DND-41 (cell line): ENCODE data around the gene LY6G6C.

Experiments
- ATAC-seq: fragments of 200-7000 bp; cut with Tn5 transposase; 3 replicates; pipeline ENCODE4 v1.9.1; 2021; ENCODE audit warnings: low read depth; ENCODE audit not compliant: insufficient read depth
- DNase-seq: peaks from one replicate; pipeline ENCODE4 v3.0.0-alpha.2; 2020
- H2AFZ ChIP-seq: 2 replicates; pipeline ENCODE4 v1.6.0; 2012; ENCODE audit warnings: low read depth, low read length
- H3K27ac ChIP-seq: 2 replicates; pipeline ENCODE4 v1.5.1; 2012; ENCODE audit warnings: low read length, inconsistent platforms
- H3K27me3 ChIP-seq: fragments of 200-600 bp; sonication (generic); 2 replicates; pipeline ENCODE4 v1.6.0; 2012; ENCODE audit warnings: low read length, mild to moderate bottlenecking, inconsistent platforms; ENCODE audit not compliant: insufficient read depth, poor library complexity
- H3K36me3 ChIP-seq: 2 replicates; pipeline ENCODE4 v1.5.1; 2012; ENCODE audit warnings: low read length, inconsistent platforms; ENCODE audit not compliant: insufficient read depth
- H3K4me1 ChIP-seq: 2 replicates; pipeline ENCODE4 v1.5.1; 2012; ENCODE audit warnings: mild to moderate bottlenecking, low read length; ENCODE audit not compliant: insufficient read depth
- H3K4me2 ChIP-seq: 2 replicates; pipeline ENCODE4 v1.6.0; 2012; ENCODE audit warnings: mild to moderate bottlenecking, moderate library complexity, low read length, inconsistent platforms; ENCODE audit not compliant: insufficient read depth
- H3K4me3 ChIP-seq, 2 experiments: fragments of 200-600 bp in 1 of 2; shearing (Covaris generic) in 1 of 2; 2 replicates each; pipeline ENCODE4 v1.5.1; 2012 to 2016; ENCODE audit warnings: inconsistent platforms in 2 of 2, low read length in 2 of 2, mild to moderate bottlenecking in 2 of 2, low read depth in 1 of 2, moderate library complexity in 1 of 2
- H3K79me2 ChIP-seq: 2 replicates; pipeline ENCODE4 v1.6.0; 2012; ENCODE audit warnings: low read length, inconsistent platforms; ENCODE audit not compliant: insufficient read depth
- H3K9ac ChIP-seq: 2 replicates; pipeline ENCODE4 v1.6.0; 2012; ENCODE audit warnings: low read depth, mild to moderate bottlenecking, inconsistent platforms, low read length, moderate library complexity
- H3K9me3 ChIP-seq: 2 replicates; pipeline ENCODE4 v1.5.1; 2012; ENCODE audit warnings: low read length, moderate library complexity, mild to moderate bottlenecking, inconsistent platforms; ENCODE audit not compliant: insufficient read depth, severe bottlenecking
- H4K20me1 ChIP-seq: 2 replicates; pipeline ENCODE4 v1.6.0; 2012; ENCODE audit warnings: low read length; ENCODE audit not compliant: insufficient read depth
- EZH2 ChIP-seq: IDR thresholded peaks from 3 replicates; pipeline ENCODE4 v1.6.1; 2012; ENCODE audit warnings: borderline replicate concordance, low read depth, mild to moderate bottlenecking, moderate library complexity, low read length, inconsistent platforms; ENCODE audit not compliant: severe bottlenecking
- TF ChIP-seq, protein P1 (sequence below): IDR thresholded peaks from 2 replicates; pipeline ENCODE4 v1.5.1; 2012; ENCODE audit warnings: borderline replicate concordance, low read length, moderate library complexity, mild to moderate bottlenecking; ENCODE audit not compliant: poor library complexity, severe bottlenecking; ENCODE audit errors: extremely low read depth

LY6G6C gene

GRCh38 chr6:31722173-31722572, 627 bp upstream of the LY6G6C start:
- Histone ChIP-seq H3K4me3 (no peak overlapping the region), H3K27me3 (no peaks in the 10 kb centered on the region), H3K27ac (no peak overlapping the region), H3K36me3 (peaks cover 7% of the 10 kb centered on the region), H3K9me3 (no peaks in the 10 kb centered on the region), H4K20me1 (no peaks in the 10 kb centered on the region), H3K4me1 (peaks cover 4% of the 10 kb centered on the region), H3K9ac (no peak overlapping the region), H3K4me2 (no peak overlapping the region), H2AFZ (no peak overlapping the region), H3K79me2 (no peaks in the 10 kb centered on the region)
- no peak for DNase-seq
- ATAC-seq: no peak
- TF ChIP-seq, protein P1, sequence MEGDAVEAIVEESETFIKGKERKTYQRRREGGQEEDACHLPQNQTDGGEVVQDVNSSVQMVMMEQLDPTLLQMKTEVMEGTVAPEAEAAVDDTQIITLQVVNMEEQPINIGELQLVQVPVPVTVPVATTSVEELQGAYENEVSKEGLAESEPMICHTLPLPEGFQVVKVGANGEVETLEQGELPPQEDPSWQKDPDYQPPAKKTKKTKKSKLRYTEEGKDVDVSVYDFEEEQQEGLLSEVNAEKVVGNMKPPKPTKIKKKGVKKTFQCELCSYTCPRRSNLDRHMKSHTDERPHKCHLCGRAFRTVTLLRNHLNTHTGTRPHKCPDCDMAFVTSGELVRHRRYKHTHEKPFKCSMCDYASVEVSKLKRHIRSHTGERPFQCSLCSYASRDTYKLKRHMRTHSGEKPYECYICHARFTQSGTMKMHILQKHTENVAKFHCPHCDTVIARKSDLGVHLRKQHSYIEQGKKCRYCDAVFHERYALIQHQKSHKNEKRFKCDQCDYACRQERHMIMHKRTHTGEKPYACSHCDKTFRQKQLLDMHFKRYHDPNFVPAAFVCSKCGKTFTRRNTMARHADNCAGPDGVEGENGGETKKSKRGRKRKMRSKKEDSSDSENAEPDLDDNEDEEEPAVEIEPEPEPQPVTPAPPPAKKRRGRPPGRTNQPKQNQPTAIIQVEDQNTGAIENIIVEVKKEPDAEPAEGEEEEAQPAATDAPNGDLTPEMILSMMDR: no peak
- no peak for TF ChIP-seq EZH2

GRCh38 chr6:31720196-31720770, 1.3 kb downstream of the LY6G6C start:
- no peaks in the 10 kb centered on the region for H3K9me3 ChIP-seq
- H3K4me3 ChIP-seq: no peak overlapping the region
- no peak overlapping the region for H2AFZ ChIP-seq
- H4K20me1 ChIP-seq: no peaks in the 10 kb centered on the region
- H3K4me1 ChIP-seq: peaks cover 4% of the 10 kb centered on the region
- no peaks in the 10 kb centered on the region for H3K79me2 ChIP-seq
- no peaks in the 10 kb centered on the region for H3K27me3 ChIP-seq
- no peak for ATAC-seq
- H3K36me3 ChIP-seq: no peaks in the 10 kb centered on the region
- TF ChIP-seq EZH2: no peak
- TF ChIP-seq, protein P1: no peak
- H3K9ac ChIP-seq: no peak overlapping the region
- no peak overlapping the region for H3K27ac ChIP-seq
- DNase-seq: no peak
- no peak overlapping the region for H3K4me2 ChIP-seq

- TF ChIP-seq, protein P1: no peak
- TF ChIP-seq EZH2: no peak
- ATAC-seq: no peak
- no peaks in the 10 kb centered on the region for H3K27me3 ChIP-seq
- no peaks in the 10 kb centered on the region for H3K79me2 ChIP-seq
- DNase-seq: no peak
- H3K4me2 ChIP-seq: no peak overlapping the region
- no peak overlapping the region for H3K9ac ChIP-seq
- no peak overlapping the region for H2AFZ ChIP-seq
- H3K36me3 ChIP-seq: no peaks in the 10 kb centered on the region
- peaks cover 4% of the 10 kb centered on the region for H3K4me1 ChIP-seq
- no peaks in the 10 kb centered on the region for H3K9me3 ChIP-seq
- no peaks in the 10 kb centered on the region for H4K20me1 ChIP-seq
- H3K4me3 ChIP-seq: no peak overlapping the region
- no peak overlapping the region for H3K27ac ChIP-seq
These were observed 2.5 kb downstream of the LY6G6C start for GRCh38 chr6:31719001-31719400.

- H3K4me3 ChIP-seq: no peak overlapping the region
- no peaks in the 10 kb centered on the region for H3K4me1 ChIP-seq
- no peak overlapping the region for H3K4me2 ChIP-seq
- no peaks in the 10 kb centered on the region for H3K27me3 ChIP-seq
- no peak overlapping the region for H3K27ac ChIP-seq
- no peak overlapping the region for H2AFZ ChIP-seq
- TF ChIP-seq, protein P1: no peak
- TF ChIP-seq EZH2: no peak
- no peak overlapping the region for H3K9ac ChIP-seq
- no peaks in the 10 kb centered on the region for H3K9me3 ChIP-seq
- H3K79me2 ChIP-seq: no peaks in the 10 kb centered on the region
- ATAC-seq (no peak), DNase-seq (no peak)
- H4K20me1 ChIP-seq: no peaks in the 10 kb centered on the region
- H3K36me3 ChIP-seq: no peaks in the 10 kb centered on the region
These were observed 3.3 kb downstream of the LY6G6C start for GRCh38 chr6:31718265-31718664.
